ENCODE measurements around the gene COQ10B. TPM values are rescaled to one million over a fixed set of nuclear protein-coding genes. Genes with fewer than 3 reads are reported as not detected.

The COQ10B gene
- total and polyA plus RNA-seq, 4 donors: 12.0 to 22.1 (median 16.5) TPM

GRCh38 chr2:197452754-197453122 is 614 bp upstream of the COQ10B start:
- peak overlapping the region; percentile 100 for H3K27ac ChIP-seq (ENCODE audit: low read depth in 1 of 2, low read length in 2 of 2)
- H3K9ac ChIP-seq (ENCODE audit: low read depth in 1 of 2, low read length in 2 of 2): peak overlapping the region; percentile 90 to 97
- no peaks in the 10 kb centered on the region for H3K27me3 ChIP-seq (ENCODE audit: control insufficient read depth in 4 of 4, insufficient read depth in 4 of 4, low read length in 3 of 4)
- peak overlapping the region; percentile 44 to 81 (median 70) for H3K4me3 ChIP-seq (ENCODE audit: low read depth in 1 of 3, low read length in 3 of 3)
- no peak for DNase-seq (ENCODE audit: low spot score)
- no peaks in the 10 kb centered on the region for H3K36me3 ChIP-seq (ENCODE audit: control insufficient read depth in 4 of 4, insufficient read depth in 3 of 4, low read depth in 1 of 4, low read length in 3 of 4)
- no peaks in the 10 kb centered on the region for H3K9me3 ChIP-seq (ENCODE audit: control insufficient read depth in 4 of 4, low read length in 3 of 4)
- TF ChIP-seq TAF1 (conservative IDR thresholded peaks at IDR 0.05) (peak; percentile 87), FOXA2 (IDR thresholded peaks at IDR 0.05) (peak; percentile 18), JUND (IDR thresholded peaks at IDR 0.05) (no peak), SP1 (IDR thresholded peaks at IDR 0.05) (no peak), HNF4A (conservative IDR thresholded peaks at IDR 0.05) (no peak), RXRA (IDR thresholded peaks at IDR 0.05) (peak in 1 of 2 donors; percentile 74), NR2F2 (IDR thresholded peaks at IDR 0.05) (peak; percentile 16), RAD21 (IDR thresholded peaks at IDR 0.05) (peak; percentile 34 to 37)
- peaks cover 2 to 25% (median 8%) of the 10 kb centered on the region in 4 donors for H3K4me1 ChIP-seq (ENCODE audit: control insufficient read depth in 4 of 4, insufficient read depth in 4 of 4, low read length in 3 of 4)
- WGBS: under 1% methylated on average over 11 of the region's 11 CpGs

- peak overlapping the region; percentile 96 to 100 for H3K9ac ChIP-seq (ENCODE audit: low read depth in 1 of 2, low read length in 2 of 2)
- H3K4me1 ChIP-seq (ENCODE audit: control insufficient read depth in 4 of 4, insufficient read depth in 4 of 4, low read length in 3 of 4): peaks cover 2 to 25% (median 8%) of the 10 kb centered on the region in 4 donors
- no peaks in the 10 kb centered on the region for H3K9me3 ChIP-seq (ENCODE audit: control insufficient read depth in 4 of 4, low read length in 3 of 4)
- no peaks in the 10 kb centered on the region for H3K36me3 ChIP-seq (ENCODE audit: control insufficient read depth in 4 of 4, insufficient read depth in 3 of 4, low read depth in 1 of 4, low read length in 3 of 4)
- peak; percentile 73 for DNase-seq (ENCODE audit: low spot score)
- H3K27me3 ChIP-seq (ENCODE audit: control insufficient read depth in 4 of 4, insufficient read depth in 4 of 4, low read length in 3 of 4): no peaks in the 10 kb centered on the region
- H3K4me3 ChIP-seq (ENCODE audit: low read depth in 1 of 3, low read length in 3 of 3): peak overlapping the region; percentile 70 to 96 (median 92)
- TF ChIP-seq EGR1 (IDR thresholded peaks at IDR 0.05; ENCODE audit: low read depth in 2 of 2): no peak
- peak; percentile 9 to 12 for TF ChIP-seq RAD21 (IDR thresholded peaks at IDR 0.05)
- TF ChIP-seq TAF1 (conservative IDR thresholded peaks at IDR 0.05): peak; percentile 95
- peak in 1 of 2 donors; percentile 35 for TF ChIP-seq GABPA (IDR thresholded peaks at IDR 0.05 in 1 of 2, conservative IDR thresholded peaks at IDR 0.05 in 1 of 2)
- WGBS: under 1% methylated on average over 11 of the region's 11 CpGs
- H3K27ac ChIP-seq (ENCODE audit: low read depth in 1 of 2, low read length in 2 of 2): peak overlapping the region; percentile 100
Observed at GRCh38 chr2:197453914-197454398, 604 bp downstream of the COQ10B start.

DNA sequence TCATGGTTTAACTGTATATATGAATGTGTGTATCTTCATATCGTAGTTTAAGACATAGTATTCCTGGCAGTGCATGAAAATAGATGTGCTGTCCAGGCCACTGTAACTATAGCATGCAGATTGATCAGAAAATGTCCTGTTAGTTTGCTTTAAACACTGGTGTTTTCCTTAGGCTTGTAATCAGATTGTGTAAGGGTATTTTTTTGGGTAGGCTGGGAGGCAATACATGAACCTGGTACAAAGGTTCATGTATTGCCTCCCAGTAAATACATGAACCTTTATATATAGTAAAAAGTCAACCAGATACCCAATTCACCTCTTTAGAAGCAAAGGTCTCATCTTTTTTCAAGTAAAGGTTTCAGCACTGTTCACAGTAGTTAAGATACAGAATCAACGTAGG is 1.6 kb downstream of the COQ10B start:
- Histone ChIP-seq H3K9ac (ENCODE audit: low read depth in 1 of 2, low read length in 2 of 2) (peak overlapping the region; percentile 96 to 100), H3K4me3 (ENCODE audit: low read depth in 1 of 3, low read length in 3 of 3) (peak overlapping the region; percentile 70 to 96 (median 92)), H3K36me3 (ENCODE audit: control insufficient read depth in 4 of 4, insufficient read depth in 3 of 4, low read depth in 1 of 4, low read length in 3 of 4) (peaks cover 0 to 3% (median under 1%) of the 10 kb centered on the region in 4 donors), H3K9me3 (ENCODE audit: control insufficient read depth in 4 of 4, low read length in 3 of 4) (no peaks in the 10 kb centered on the region), H3K27me3 (ENCODE audit: control insufficient read depth in 4 of 4, insufficient read depth in 4 of 4, low read length in 3 of 4) (no peaks in the 10 kb centered on the region), H3K4me1 (ENCODE audit: control insufficient read depth in 4 of 4, insufficient read depth in 4 of 4, low read length in 3 of 4) (peaks cover 2 to 25% (median 8%) of the 10 kb centered on the region in 4 donors), H3K27ac (ENCODE audit: low read depth in 1 of 2, low read length in 2 of 2) (peak overlapping the region; percentile 100)
- 46% methylated on average over 2 of the region's 2 CpGs for WGBS
- no peak for DNase-seq (ENCODE audit: low spot score)
- TF ChIP-seq HNF4A (conservative IDR thresholded peaks at IDR 0.05): peak; percentile 83 to 92
- no peak for TF ChIP-seq EGR1 (IDR thresholded peaks at IDR 0.05; ENCODE audit: low read depth in 2 of 2)
- TF ChIP-seq, protein P1, sequence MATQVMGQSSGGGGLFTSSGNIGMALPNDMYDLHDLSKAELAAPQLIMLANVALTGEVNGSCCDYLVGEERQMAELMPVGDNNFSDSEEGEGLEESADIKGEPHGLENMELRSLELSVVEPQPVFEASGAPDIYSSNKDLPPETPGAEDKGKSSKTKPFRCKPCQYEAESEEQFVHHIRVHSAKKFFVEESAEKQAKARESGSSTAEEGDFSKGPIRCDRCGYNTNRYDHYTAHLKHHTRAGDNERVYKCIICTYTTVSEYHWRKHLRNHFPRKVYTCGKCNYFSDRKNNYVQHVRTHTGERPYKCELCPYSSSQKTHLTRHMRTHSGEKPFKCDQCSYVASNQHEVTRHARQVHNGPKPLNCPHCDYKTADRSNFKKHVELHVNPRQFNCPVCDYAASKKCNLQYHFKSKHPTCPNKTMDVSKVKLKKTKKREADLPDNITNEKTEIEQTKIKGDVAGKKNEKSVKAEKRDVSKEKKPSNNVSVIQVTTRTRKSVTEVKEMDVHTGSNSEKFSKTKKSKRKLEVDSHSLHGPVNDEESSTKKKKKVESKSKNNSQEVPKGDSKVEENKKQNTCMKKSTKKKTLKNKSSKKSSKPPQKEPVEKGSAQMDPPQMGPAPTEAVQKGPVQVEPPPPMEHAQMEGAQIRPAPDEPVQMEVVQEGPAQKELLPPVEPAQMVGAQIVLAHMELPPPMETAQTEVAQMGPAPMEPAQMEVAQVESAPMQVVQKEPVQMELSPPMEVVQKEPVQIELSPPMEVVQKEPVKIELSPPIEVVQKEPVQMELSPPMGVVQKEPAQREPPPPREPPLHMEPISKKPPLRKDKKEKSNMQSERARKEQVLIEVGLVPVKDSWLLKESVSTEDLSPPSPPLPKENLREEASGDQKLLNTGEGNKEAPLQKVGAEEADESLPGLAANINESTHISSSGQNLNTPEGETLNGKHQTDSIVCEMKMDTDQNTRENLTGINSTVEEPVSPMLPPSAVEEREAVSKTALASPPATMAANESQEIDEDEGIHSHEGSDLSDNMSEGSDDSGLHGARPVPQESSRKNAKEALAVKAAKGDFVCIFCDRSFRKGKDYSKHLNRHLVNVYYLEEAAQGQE (IDR thresholded peaks at IDR 0.05): no peak
- TF ChIP-seq RAD21 (IDR thresholded peaks at IDR 0.05): no peak
- TF ChIP-seq FOXA1 (IDR thresholded peaks at IDR 0.05): no peak
- no peak for TF ChIP-seq TAF1 (conservative IDR thresholded peaks at IDR 0.05)
- peak; percentile 42 for TF ChIP-seq HNF4G (IDR thresholded peaks at IDR 0.05)
- TF ChIP-seq JUND (IDR thresholded peaks at IDR 0.05): no peak
- no peak for TF ChIP-seq GABPA (IDR thresholded peaks at IDR 0.05 in 1 of 2, conservative IDR thresholded peaks at IDR 0.05 in 1 of 2)
- peak in 1 of 2 donors; percentile 17 for TF ChIP-seq RXRA (IDR thresholded peaks at IDR 0.05)
- no peak for TF ChIP-seq YY1 (IDR thresholded peaks at IDR 0.05)
- TF ChIP-seq FOXA2 (IDR thresholded peaks at IDR 0.05): no peak
- TF ChIP-seq CTCF (IDR thresholded peaks at IDR 0.05; ENCODE audit: low read depth, low read length, missing input control): no peak
- peak; percentile 23 for TF ChIP-seq ZBTB33 (IDR thresholded peaks at IDR 0.05)
- TF ChIP-seq, protein P2, sequence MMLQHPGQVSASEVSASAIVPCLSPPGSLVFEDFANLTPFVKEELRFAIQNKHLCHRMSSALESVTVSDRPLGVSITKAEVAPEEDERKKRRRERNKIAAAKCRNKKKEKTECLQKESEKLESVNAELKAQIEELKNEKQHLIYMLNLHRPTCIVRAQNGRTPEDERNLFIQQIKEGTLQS (IDR thresholded peaks at IDR 0.05): peak; percentile 21
- TF ChIP-seq SP1 (IDR thresholded peaks at IDR 0.05): peak; percentile 52
- no peak for TF ChIP-seq NR2F2 (IDR thresholded peaks at IDR 0.05)
- TF ChIP-seq, protein P3, sequence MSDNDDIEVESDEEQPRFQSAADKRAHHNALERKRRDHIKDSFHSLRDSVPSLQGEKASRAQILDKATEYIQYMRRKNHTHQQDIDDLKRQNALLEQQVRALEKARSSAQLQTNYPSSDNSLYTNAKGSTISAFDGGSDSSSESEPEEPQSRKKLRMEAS (IDR thresholded peaks at IDR 0.05): no peak
